Measurements from ENCODE around the gene GLE1.

Gene GLE1

GRCh38 chr9:128504485-128505413, at the start of gene GLE1 (continued):
- no peak for TF ChIP-seq BCL6B (tag by site-specific recombination; IDR thresholded peaks at IDR 0.05)
- no peak for TF ChIP-seq GFI1B (tag by site-specific recombination; IDR thresholded peaks at IDR 0.05)
- TF ChIP-seq GLI2 (tag by site-specific recombination; IDR thresholded peaks at IDR 0.05; ENCODE audit: borderline replicate concordance, low read depth), result no peak
- TF ChIP-seq GLI4 (tag by site-specific recombination; IDR thresholded peaks at IDR 0.05), result no peak
- peak; percentile 50; the same call in 1 of the 2 replicates for TF ChIP-seq ZNF692 (tag by site-specific recombination; IDR thresholded peaks at IDR 0.05)
- TF ChIP-seq ZNF302 (tag by site-specific recombination; IDR thresholded peaks at IDR 0.05; ENCODE audit: low read depth), result no peak
- TF ChIP-seq ZNF157 (tag by site-specific recombination; IDR thresholded peaks at IDR 0.05), result no peak
- TF ChIP-seq ZNF837 (tag by site-specific recombination; IDR thresholded peaks at IDR 0.05), result no peak
- no peak for TF ChIP-seq ZNF274 (IDR thresholded peaks at IDR 0.05; ENCODE audit: low read length)
- TF ChIP-seq ZNF274 (tag by site-specific recombination; IDR thresholded peaks at IDR 0.05; ENCODE audit: borderline replicate concordance), result no peak
- 0 out of 2 replicates have a peak, but pooled peaks have one; percentile 11 for TF ChIP-seq CTCF (tag by site-specific recombination; IDR thresholded peaks at IDR 0.05)
- peak; percentile 70; the same call in 1 of the 2 replicates for TF ChIP-seq ZNF501 (tag by site-specific recombination; IDR thresholded peaks at IDR 0.05)
- no peak for TF ChIP-seq ZNF701 (tag by site-specific recombination; IDR thresholded peaks at IDR 0.05)
- TF ChIP-seq ZNF843 (tag by site-specific recombination; IDR thresholded peaks at IDR 0.05), result no peak
- TF ChIP-seq ZNF747 (tag by site-specific recombination; IDR thresholded peaks at IDR 0.05), result no peak
- 0 out of 2 replicates have a peak, but pooled peaks have one; percentile 22 for TF ChIP-seq ZNF76 (tag by site-specific recombination; IDR thresholded peaks at IDR 0.05; ENCODE audit: borderline replicate concordance, low read depth)
- no peak for TF ChIP-seq TCF7L2 (IDR thresholded peaks at IDR 0.05; ENCODE audit: borderline replicate concordance, low read depth, low read length)
- TF ChIP-seq ZSCAN16 (tag by site-specific recombination; IDR thresholded peaks at IDR 0.05), result peak; percentile 16; the same call in 1 of the 2 replicates
- TF ChIP-seq ZNF433 (tag by site-specific recombination; IDR thresholded peaks at IDR 0.05; ENCODE audit: low read depth), result no peak
- no peak for TF ChIP-seq ZNF544 (tag by site-specific recombination; IDR thresholded peaks at IDR 0.05)
- no peak for TF ChIP-seq ZNF510 (tag by site-specific recombination; IDR thresholded peaks at IDR 0.05; ENCODE audit: insufficient replicate concordance)
- no peak for TF ChIP-seq ZIC2 (tag by site-specific recombination; IDR thresholded peaks at IDR 0.05)
- TF ChIP-seq KLF8 (tag by site-specific recombination; IDR thresholded peaks at IDR 0.05), result peak; percentile 77; the same call in 1 of the 2 replicates
- peak; percentile 48; the same call in 1 of the 2 replicates for TF ChIP-seq ZNF394 (tag by site-specific recombination; IDR thresholded peaks at IDR 0.05; ENCODE audit: borderline replicate concordance)
- TF ChIP-seq KLF1 (tag by site-specific recombination; IDR thresholded peaks at IDR 0.05), result peak; percentile 37; the same call in 1 of the 2 replicates
- TF ChIP-seq ZNF624 (tag by site-specific recombination; IDR thresholded peaks at IDR 0.05), result no peak
- TF ChIP-seq KLF16 (tag by site-specific recombination; IDR thresholded peaks at IDR 0.05), result peak; percentile 89
- TF ChIP-seq ZNF37A (tag by site-specific recombination; IDR thresholded peaks at IDR 0.05), result no peak
- no peak for TF ChIP-seq ZFP69B (tag by site-specific recombination; IDR thresholded peaks at IDR 0.05)
- TF ChIP-seq ZNF48 (tag by site-specific recombination; IDR thresholded peaks at IDR 0.05), result no peak
- TF ChIP-seq ZNF654 (tag by site-specific recombination; IDR thresholded peaks at IDR 0.05; ENCODE audit: low read depth), result no peak
- no peak for TF ChIP-seq ZNF426 (tag by site-specific recombination; IDR thresholded peaks at IDR 0.05)
- TF ChIP-seq ZNF623 (tag by site-specific recombination; IDR thresholded peaks at IDR 0.05), result no peak
- TF ChIP-seq ZNF169 (tag by site-specific recombination; IDR thresholded peaks at IDR 0.05), result no peak
- no peak for TF ChIP-seq ZNF10 (tag by site-specific recombination; IDR thresholded peaks at IDR 0.05)
- TF ChIP-seq AEBP2 (tag by site-specific recombination; IDR thresholded peaks at IDR 0.05; ENCODE audit: borderline replicate concordance), result no peak

Measured in HEK293 (cell line).